K562 (cell line): ENCODE data around the gene BIVM. TPM values are rescaled to one million over a fixed set of nuclear protein-coding genes. Genes with fewer than 3 reads are reported as not detected.

Experiments
- ATAC-seq: fragments of 200-7000 bp; cut with Tn5 transposase; 3 replicates; pipeline ENCODE4 v1.9.1; 2020; ENCODE audit warnings: moderate library complexity
- BruUV-seq: library from RNA; stranded (reverse); fragments of 400-500 nt; replicated peaks from 2 replicates; lab custom pipeline; 2021; lab: Mats Ljungman, UMichigan
- CTCF ChIA-PET: fragments of 300-600 bp; formaldehyde crosslinking; extraction: SDS; loops from one replicate; lab custom pipeline; 2021; ENCODE audit warnings: low intra/inter-chr PET ratio; lab: Yijun Ruan, JAX
- POLR2A ChIA-PET: fragments of 300-600, 350-650 bp; sonication (Branson Sonifier 250); formaldehyde crosslinking; extraction: SDS; loops from one replicate; lab custom pipeline; 2021; ENCODE audit warnings: antibody characterized with exemption, inconsistent platforms; lab: Yijun Ruan, JAX
- DNase-seq, 4 experiments: peaks; one replicate each; pipeline versions ENCODE4 v3.0.0 to v3.0.0-alpha.2; 2011 to 2018; ENCODE audit warnings: low spot score in 3 of 4, mixed read lengths in 3 of 4; ENCODE audit errors: extremely low read depth in 1 of 4
- FAIRE-seq: peaks from 2 replicates; lab custom pipeline; 2011; peaks lifted over from hg19 to GRCh38; lab: Jason Lieb, UNC
- H2AFZ ChIP-seq: 2 replicates; pipeline ENCODE4 v1.6.0; 2011; ENCODE audit warnings: low read depth, low read length, control low read depth, inconsistent platforms
- H3K27ac ChIP-seq: fragments of 200-600 bp; 3 replicates; pipeline ENCODE4 v1.8.0; 2011; ENCODE audit warnings: low read depth, mild to moderate bottlenecking, control low read depth, inconsistent platforms, low read length, moderate library complexity, mixed read lengths; ENCODE audit errors: extremely low read depth
- H3K27me3 ChIP-seq, 2 experiments: fragments of 300-600 bp in 1 of 2; 2 replicates in 1 of 2; 3 replicates in 1 of 2; pipeline versions ENCODE4 v1.6.0 to v1.8.0; 2011; ENCODE audit warnings: inconsistent platforms in 2 of 2, low read length in 2 of 2, mild to moderate bottlenecking in 1 of 2, mixed read lengths in 1 of 2, moderate library complexity in 1 of 2; ENCODE audit not compliant: control insufficient read depth in 2 of 2, insufficient read depth in 2 of 2
- H3K36me3 ChIP-seq: fragments of 300-600 bp; 3 replicates; pipeline ENCODE4 v1.8.0; 2011; ENCODE audit warnings: mild to moderate bottlenecking, low read length, inconsistent platforms; ENCODE audit not compliant: control insufficient read depth, insufficient read depth
- H3K4me1 ChIP-seq, 2 experiments: fragments of 200-600 bp in 1 of 2; replicated peaks in 1 of 2; 2 replicates in 1 of 2; 3 replicates in 1 of 2; pipeline versions ENCODE4 v1.5.1 to v1.8.0; 2011; ENCODE audit warnings: inconsistent platforms in 2 of 2, low read length in 2 of 2, mild to moderate bottlenecking in 1 of 2, mixed read lengths in 1 of 2, moderate library complexity in 1 of 2; ENCODE audit not compliant: control insufficient read depth in 2 of 2, insufficient read depth in 2 of 2
- H3K4me2 ChIP-seq: 2 replicates; pipeline ENCODE4 v1.6.1; 2011; ENCODE audit warnings: low read length, control low read depth, inconsistent platforms, mixed read lengths; ENCODE audit not compliant: insufficient read depth
- H3K4me3 ChIP-seq: fragments of 200-600 bp; sonication (generic), shearing (Covaris generic); 2 replicates; pipeline ENCODE4 v1.5.1; 2016; ENCODE audit warnings: control low read depth, inconsistent platforms
- H3K79me2 ChIP-seq: fragments of 200-600 bp; 3 replicates; pipeline ENCODE4 v1.8.0; 2011; ENCODE audit warnings: low read length, inconsistent platforms; ENCODE audit not compliant: control insufficient read depth, insufficient read depth
- H3K9ac ChIP-seq, 2 experiments: 2 replicates each; pipeline versions ENCODE4 v1.6.0 to v1.6.1; 2011; ENCODE audit warnings: low read depth in 2 of 2, low read length in 2 of 2, control low read depth in 1 of 2, inconsistent platforms in 1 of 2, mild to moderate bottlenecking in 1 of 2, mixed read lengths in 1 of 2; ENCODE audit not compliant: insufficient read depth in 1 of 2
- H3K9me1 ChIP-seq: one replicate; pipeline ENCODE4 v1.6.0; 2011; ENCODE audit warnings: inconsistent platforms, mild to moderate bottlenecking, low read length, moderate library complexity; ENCODE audit not compliant: control insufficient read depth, insufficient read depth
- H3K9me3 ChIP-seq: replicated peaks from 2 replicates; pipeline ENCODE4 v1.5.1; 2011; ENCODE audit warnings: low read depth, low read length, inconsistent platforms; ENCODE audit not compliant: control insufficient read depth, insufficient read depth
- H4K20me1 ChIP-seq: replicated peaks from 2 replicates; pipeline ENCODE4 v1.6.1; 2011; ENCODE audit warnings: low read length, inconsistent platforms, mixed read lengths; ENCODE audit not compliant: control insufficient read depth, insufficient read depth
- ATF1 ChIP-seq, 2 experiments: fragments of 450-650 bp in 1 of 2; IDR thresholded peaks; 2 replicates each; pipeline ENCODE4 v1.6.1; 2016; ENCODE audit warnings: missing compliant biosample characterization in 1 of 2, missing genetic modification characterization in 1 of 2
- DNMT1 ChIP-seq: fragments of 450-650 bp; IDR thresholded peaks from 2 replicates; pipeline ENCODE4 v1.6.1; 2016; ENCODE audit warnings: antibody characterized with exemption, mild to moderate bottlenecking
- EHMT2 ChIP-seq: fragments of 450-650 bp; IDR thresholded peaks from 2 replicates; pipeline ENCODE4 v1.6.1; 2018; ENCODE audit warnings: antibody characterized with exemption
- HDGF ChIP-seq: fragments of 450-650 bp; IDR thresholded peaks from 2 replicates; pipeline ENCODE4 v1.6.1; 2016
- L3MBTL2 ChIP-seq: fragments of 450-650 bp; IDR thresholded peaks from 2 replicates; pipeline ENCODE4 v1.6.1; 2016; ENCODE audit warnings: mild to moderate bottlenecking, moderate library complexity
- LARP7 ChIP-seq: fragments of 450-650 bp; IDR thresholded peaks from 2 replicates; pipeline ENCODE4 v1.6.1; 2016
- PML ChIP-seq: IDR thresholded peaks from 2 replicates; pipeline ENCODE4 v1.6.1; 2012; ENCODE audit warnings: low read length, inconsistent platforms
- PRMT5 ChIP-seq: sonication (generic); formaldehyde crosslinking; IDR thresholded peaks from 2 replicates; pipeline ENCODE4 v1.5.0; 2020; ENCODE audit warnings: missing genetic modification reagents
- SRSF1 ChIP-seq: fragments of 200-400 bp; formaldehyde crosslinking; IDR thresholded peaks from 2 replicates; pipeline ENCODE4 v1.6.1; 2017; ENCODE audit warnings: mild to moderate bottlenecking, low read depth, low read length, moderate library complexity
- YBX1 ChIP-seq: fragments of 450-650 bp; IDR thresholded peaks from 2 replicates; pipeline ENCODE4 v1.7.1; 2016; ENCODE audit warnings: mild to moderate bottlenecking
- ZNF354B ChIP-seq: fragments of 250-450 bp; sonication (Bioruptor Pico); IDR thresholded peaks from 2 replicates; pipeline ENCODE4 v1.4.0; 2020
- ZSCAN32 ChIP-seq: fragments of 450-650 bp; formaldehyde crosslinking; IDR thresholded peaks from 2 replicates; pipeline ENCODE4 v1.4.0; 2020; ENCODE audit warnings: mild to moderate bottlenecking, moderate library complexity
- WGBS: fragments of 100-300 bp; shearing (Covaris generic); methylation state at CpG from one replicate; pipeline ENCODE4 v1.1.6; 2016; ENCODE audit warnings: low coverage, mixed read lengths; ENCODE audit not compliant: insufficient coverage; ENCODE audit errors: missing lambda C conversion rate; 5-methylcytosine and 5-hydroxymethylcytosine counted together
- in situ Hi-C: fragments of 300-500 bp; cut with MboI; formaldehyde crosslinking; loops from 4 replicates; pipeline ENCODE4 v1.15.0; 2018; ENCODE audit warnings: inconsistent platforms, mixed read lengths
- intact Hi-C: fragments of 100-400 bp; cut with micrococcal nuclease; formaldehyde crosslinking; loops from 2 replicates; pipeline ENCODE4 v1.14.2; 2022
- polyA plus RNA-seq, 8 experiments: library from polyadenylated mRNA; depleted of rRNA in 4 of 8; stranded (reverse) in 5 of 8; unstranded in 3 of 8; fragments of >200 nt; fragmentation: Nextera tagmentation in 2 of 8; fragmentation: Illumina TruSeq in 1 of 8; extraction: Ambion mirVana in 2 of 8; extraction: Trizol in 1 of 8; gene quantifications; 2 replicates each; pipeline versions ENCODE4 v1.2.1 to v1.2.3, GENCODE V29; 2011 to 2014; ENCODE audit warnings: inconsistent platforms in 1 of 8, missing spikeins in 1 of 8
- total RNA-seq, 7 experiments: library from RNA; depleted of rRNA in 6 of 7; stranded (reverse); fragments of >200 nt in 6 of 7; fragmentation: Illumina TruSeq in 2 of 7; extraction: Trizol in 2 of 7; gene quantifications; 2 replicates each; pipeline versions ENCODE4 v1.2.1 to v1.2.3, GENCODE V29; 2011 to 2021; ENCODE audit warnings: low replicate concordance in 1 of 7
- TF ChIP-seq, protein P1 (sequence below): sonication (generic); formaldehyde crosslinking; IDR thresholded peaks from 2 replicates; pipeline ENCODE4 v1.8.1; 2023; ENCODE audit warnings: mild to moderate bottlenecking, missing genetic modification reagents
- TF ChIP-seq, protein P2 (sequence below): sonication (generic); formaldehyde crosslinking; IDR thresholded peaks from 2 replicates; pipeline ENCODE4 v1.8.0; 2022; ENCODE audit warnings: missing genetic modification reagents, mild to moderate bottlenecking, moderate library complexity, borderline replicate concordance
- TF ChIP-seq, protein P3 (sequence below), 2 experiments: fragments of 450-650 bp in 1 of 2; sonication (generic) in 1 of 2; formaldehyde crosslinking; conservative IDR thresholded peaks; 2 replicates each; pipeline versions ENCODE4 v1.4.0 to v1.8.1; 2020 to 2022; ENCODE audit warnings: mild to moderate bottlenecking in 1 of 2, missing genetic modification reagents in 1 of 2

Gene BIVM
- total and polyA plus RNA-seq, 9 of the 15 experiments (the other 6 are each of a cell fraction or from before 2014, with no cell fraction given): 3.6 to 23.1 (median 16.8) TPM

DNA sequence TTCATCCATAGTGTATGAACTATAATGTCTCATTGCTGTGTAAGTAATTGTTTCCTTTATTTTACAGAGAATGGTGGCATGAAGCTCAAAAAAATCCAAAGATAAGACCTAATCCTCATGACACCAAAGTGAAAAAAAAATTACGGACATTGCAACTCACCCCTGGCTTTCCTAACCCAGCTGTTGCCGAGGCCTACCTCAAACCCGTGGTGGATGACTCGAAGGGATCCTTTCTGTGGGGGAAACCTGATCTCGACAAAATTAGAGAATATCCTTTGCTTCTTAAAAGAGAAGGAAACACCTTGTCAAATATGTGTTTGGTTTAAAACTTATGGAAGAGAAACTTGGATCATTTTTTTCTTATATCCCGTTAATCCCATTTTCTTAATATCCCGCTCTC, 73.2 kb downstream of the BIVM start:
- POLR2A ChIA-PET: no interaction called here
- H3K9me3 ChIP-seq: no peaks in the 10 kb centered on the region
- no peak overlapping the region for H3K27ac ChIP-seq
- H3K27me3 ChIP-seq: no peaks in the 10 kb centered on the region
- H4K20me1 ChIP-seq: no peaks in the 10 kb centered on the region
- ATAC-seq (no peak), DNase-seq (no peak), FAIRE-seq (no peak)
- no peaks in the 10 kb centered on the region for H3K4me1 ChIP-seq
- H2AFZ ChIP-seq: no peak overlapping the region
- intact Hi-C loops (no loop called here), in situ Hi-C loops (no loop called here)
- H3K9me1 ChIP-seq: no peaks in the 10 kb centered on the region
- peaks cover 57% of the 10 kb centered on the region for H3K36me3 ChIP-seq
- H3K9ac ChIP-seq: no peak overlapping the region
- no peak for TF ChIP-seq EHMT2
- no peak for TF ChIP-seq SRSF1
- TF ChIP-seq, protein P1, sequence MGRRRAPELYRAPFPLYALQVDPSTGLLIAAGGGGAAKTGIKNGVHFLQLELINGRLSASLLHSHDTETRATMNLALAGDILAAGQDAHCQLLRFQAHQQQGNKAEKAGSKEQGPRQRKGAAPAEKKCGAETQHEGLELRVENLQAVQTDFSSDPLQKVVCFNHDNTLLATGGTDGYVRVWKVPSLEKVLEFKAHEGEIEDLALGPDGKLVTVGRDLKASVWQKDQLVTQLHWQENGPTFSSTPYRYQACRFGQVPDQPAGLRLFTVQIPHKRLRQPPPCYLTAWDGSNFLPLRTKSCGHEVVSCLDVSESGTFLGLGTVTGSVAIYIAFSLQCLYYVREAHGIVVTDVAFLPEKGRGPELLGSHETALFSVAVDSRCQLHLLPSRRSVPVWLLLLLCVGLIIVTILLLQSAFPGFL (CRISPR knock-in tag): no peak
- no peak for TF ChIP-seq DNMT1
- TF ChIP-seq YBX1: no peak
- no peak for TF ChIP-seq ATF1 (CRISPR knock-in tag; IDR thresholded peaks at IDR 0.05)
- no peak for TF ChIP-seq ATF1 (tag; IDR thresholded peaks at IDR 0.05)
- no peak for TF ChIP-seq PML
- no peak for TF ChIP-seq HDGF
- TF ChIP-seq ZNF354B (CRISPR knock-in tag): no peak
- TF ChIP-seq PRMT5 (CRISPR knock-in tag): no peak
- TF ChIP-seq, protein P2, sequence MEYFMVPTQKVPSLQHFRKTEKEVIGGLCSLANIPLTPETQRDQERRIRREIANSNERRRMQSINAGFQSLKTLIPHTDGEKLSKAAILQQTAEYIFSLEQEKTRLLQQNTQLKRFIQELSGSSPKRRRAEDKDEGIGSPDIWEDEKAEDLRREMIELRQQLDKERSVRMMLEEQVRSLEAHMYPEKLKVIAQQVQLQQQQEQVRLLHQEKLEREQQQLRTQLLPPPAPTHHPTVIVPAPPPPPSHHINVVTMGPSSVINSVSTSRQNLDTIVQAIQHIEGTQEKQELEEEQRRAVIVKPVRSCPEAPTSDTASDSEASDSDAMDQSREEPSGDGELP: no peak
- no peak for TF ChIP-seq L3MBTL2
- TF ChIP-seq, protein P3, sequence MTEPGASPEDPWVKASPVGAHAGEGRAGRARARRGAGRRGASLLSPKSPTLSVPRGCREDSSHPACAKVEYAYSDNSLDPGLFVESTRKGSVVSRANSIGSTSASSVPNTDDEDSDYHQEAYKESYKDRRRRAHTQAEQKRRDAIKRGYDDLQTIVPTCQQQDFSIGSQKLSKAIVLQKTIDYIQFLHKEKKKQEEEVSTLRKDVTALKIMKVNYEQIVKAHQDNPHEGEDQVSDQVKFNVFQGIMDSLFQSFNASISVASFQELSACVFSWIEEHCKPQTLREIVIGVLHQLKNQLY (CRISPR knock-in tag; conservative IDR thresholded peaks at IDR 0.05): no peak
- no peak for TF ChIP-seq ZSCAN32 (CRISPR knock-in tag)
- TF ChIP-seq LARP7: no peak
- WGBS: 98% methylated on average over 7 of the region's 7 CpGs
- H3K4me2 ChIP-seq: no peak overlapping the region
- BruUV-seq: no TSS peak
- no peak overlapping the region for H3K4me3 ChIP-seq
- CTCF ChIA-PET: no interaction called here
- H3K79me2 ChIP-seq: no peaks in the 10 kb centered on the region; the same call in 2 of the 3 replicates
